ENCODE measurements around the gene ACOT8. TPM values are rescaled to one million over a fixed set of nuclear protein-coding genes. Genes with fewer than 3 reads are reported as not detected.
"Not testable (repeated sequence)": the region's sequence is repeated elsewhere in the genome, so short reads cannot be mapped to it uniquely, and the experiment has no call there.

Gene ACOT8
- total RNA-seq (10 to 100 TPM; 29.6 to 33.3 TPM), polyA plus RNA-seq (10 to 100 TPM; 37.5 to 46.2 (median 38.4) TPM), total RNA-seq (15.6 to 36.3 (median 19.9) reads per million in 6 experiments)

GRCh38 chr20:45857114-45857881, at the start of gene ACOT8, which contains the start of gene ZSWIM3:
ACOT8 (minus strand) TSS chr20:45857392; CDS start chr20:45857315, 77 bp downstream.
ZSWIM3 (plus strand) TSS chr20:45857614; CDS start chr20:45857826, 212 bp downstream.
- H3K27me3 Mint-ChIP-seq, result no peaks in the 10 kb centered on the region
- H3K4me3 Mint-ChIP-seq, result peak within 1 kb of the TSS; percentile 94 to 97 (median 96)
- DNase-seq (peak; percentile 68 to 99 (median 96)), ATAC-seq (peak; percentile 97)
- H3K4me1 Mint-ChIP-seq, result peaks cover 21 to 62% (median 58%) of the 10 kb centered on the region in 4 donors
- H3K9me3 Mint-ChIP-seq, result no peaks in the 10 kb centered on the region
- H3K27ac Mint-ChIP-seq, result peak within 1 kb of the TSS; percentile 96 to 99 (median 98)
- H3K36me3 Mint-ChIP-seq, result peaks cover 0 to 27% (median 6%) of the 10 kb centered on the region in 3 donors
- POLR2A ChIA-PET, result interaction anchor here (0.7 to 5.4 kb wide), 11 partner anchors 17 to 114 kb away, joined by 3 to 71 read pairs (median 7); partner anchors contain the start of genes CTSA, NEURL2, PCIF1 and SNX21

- no peaks in the 10 kb centered on the region for H3K9me3 Mint-ChIP-seq
- DNase-seq, result no peak
- POLR2A ChIA-PET, result interaction anchor here (1.6 to 2.0 kb wide), 2 partner anchors 15 to 29 kb away, joined by 6 to 14 read pairs; partner anchors contain the start of genes CTSA, NEURL2 and PCIF1
- H3K27me3 Mint-ChIP-seq, result no peaks in the 10 kb centered on the region
- peaks cover under 1 to 7% (median 2%) of the 10 kb centered on the region in 4 donors for H3K4me1 Mint-ChIP-seq
- H3K36me3 Mint-ChIP-seq, result no peaks in the 10 kb centered on the region
- ATAC-seq, result no peak
- no peak overlapping the region for H3K4me3 Mint-ChIP-seq
- no peak overlapping the region for H3K27ac Mint-ChIP-seq
These were observed 48.4 kb upstream of the ACOT8 start for GRCh38 chr20:45905505-45906079.

GRCh38 chr20:45904583-45905504, 47.7 kb upstream of the ACOT8 start:
- ATAC-seq (no peak), DNase-seq (no peak)
- POLR2A ChIA-PET, result interaction anchor here (0.7 to 2.0 kb wide), 4 partner anchors 14 to 30 kb away, joined by 3 to 14 read pairs (median 4); partner anchors contain the start of genes CTSA, NEURL2 and PCIF1
- Mint-ChIP-seq H3K4me3 (no peak overlapping the region), H3K4me1 (peaks cover 0 to 3% (median 0%) of the 10 kb centered on the region in 4 donors), H3K27me3 (no peaks in the 10 kb centered on the region), H3K9me3 (no peaks in the 10 kb centered on the region), H3K27ac (peak overlapping the region in 2 of 10 donors; percentile 66 to 77), H3K36me3 (no peaks in the 10 kb centered on the region)

DNA sequence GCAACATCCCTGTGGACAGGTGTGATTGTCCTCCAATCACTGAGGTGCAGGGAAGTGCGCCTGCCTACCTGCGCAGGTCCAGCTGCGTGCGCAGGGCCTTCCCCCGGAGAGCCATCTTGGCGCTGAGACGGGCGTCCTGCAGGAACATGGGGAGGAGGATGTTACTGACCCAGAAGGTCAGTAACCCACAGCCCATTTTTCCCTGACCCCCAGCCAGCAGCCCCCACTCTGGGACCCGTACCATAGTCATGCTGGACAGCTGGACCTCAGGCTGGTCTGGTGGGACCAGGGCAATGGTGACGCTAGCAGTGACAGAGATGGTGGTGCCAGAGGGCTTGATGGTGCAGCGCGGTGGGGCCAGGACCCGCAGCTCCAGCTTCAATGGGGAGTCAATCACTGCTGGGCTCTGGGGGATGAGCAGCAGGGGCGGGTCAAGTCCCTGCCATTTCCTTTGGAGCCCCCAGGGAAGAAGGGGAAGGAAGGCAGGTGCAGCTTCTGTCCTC, 45.1 kb upstream of the ACOT8 start:
- Mint-ChIP-seq H3K4me1 (no peaks in the 10 kb centered on the region), H3K9me3 (no peaks in the 10 kb centered on the region), H3K4me3 (no peak overlapping the region), H3K27ac (peak overlapping the region in 1 of 10 donors; percentile 35), H3K27me3 (no peaks in the 10 kb centered on the region), H3K36me3 (peaks cover 0 to 12% (median 7%) of the 10 kb centered on the region in 3 donors)
- ATAC-seq, result no peak
- no peak for DNase-seq
- POLR2A ChIA-PET, result interaction anchor here (1.0 kb wide), 1 partner anchor 35 kb away, joined by 3 read pairs; no protein-coding TSS in a partner anchor

- H3K27ac Mint-ChIP-seq, H3K27me3 Mint-ChIP-seq, H3K4me3 Mint-ChIP-seq, ATAC-seq, DNase-seq, H3K4me1 Mint-ChIP-seq, H3K9me3 Mint-ChIP-seq: not testable (repeated sequence)
- H3K36me3 Mint-ChIP-seq, result peaks cover 0 to 20% (median 7%) of the 10 kb centered on the region in 3 donors
- POLR2A ChIA-PET, result interaction anchor here (1.1 kb wide), 1 partner anchor 13 kb away, joined by 3 read pairs; no protein-coding TSS in a partner anchor
These were observed 44.1 kb upstream of the ACOT8 start for GRCh38 chr20:45901332-45901731.

GRCh38 chr20:45899046-45899835, 42.0 kb upstream of the ACOT8 start:
- ATAC-seq (no peak), DNase-seq (no peak)
- POLR2A ChIA-PET, result interaction anchor here (1.0 to 1.1 kb wide), 2 partner anchors 8 to 12 kb away, joined by 3 to 6 read pairs; partner anchors contain the start of genes CTSA and NEURL2
- Mint-ChIP-seq H3K36me3 (peaks cover 0 to 32% (median 7%) of the 10 kb centered on the region in 3 donors), H3K4me1 (peaks cover 0 to 1% (median under 1%) of the 10 kb centered on the region in 4 donors), H3K9me3 (no peaks in the 10 kb centered on the region), H3K27me3 (no peaks in the 10 kb centered on the region), H3K27ac (peak overlapping the region in 1 of 10 donors; percentile 78), H3K4me3 (no peak overlapping the region)

DNA sequence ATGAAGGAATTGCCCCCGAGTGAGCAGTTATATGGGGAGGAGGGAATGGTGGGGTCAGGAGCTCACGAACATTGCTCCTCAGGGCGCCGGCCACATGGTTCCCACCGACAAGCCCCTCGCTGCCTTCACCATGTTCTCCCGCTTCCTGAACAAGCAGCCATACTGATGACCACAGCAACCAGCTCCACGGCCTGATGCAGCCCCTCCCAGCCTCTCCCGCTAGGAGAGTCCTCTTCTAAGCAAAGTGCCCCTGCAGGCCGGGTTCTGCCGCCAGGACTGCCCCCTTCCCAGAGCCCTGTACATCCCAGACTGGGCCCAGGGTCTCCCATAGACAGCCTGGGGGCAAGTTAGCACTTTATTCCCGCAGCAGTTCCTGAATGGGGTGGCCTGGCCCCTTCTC, 41.1 kb upstream of the ACOT8 start:
- Mint-ChIP-seq H3K27ac (peak overlapping the region in 1 of 10 donors; percentile 78), H3K4me1 (peaks cover 0 to 8% (median 6%) of the 10 kb centered on the region in 4 donors), H3K27me3 (no peaks in the 10 kb centered on the region), H3K4me3 (no peak overlapping the region), H3K36me3 (peaks cover 0 to 38% (median 7%) of the 10 kb centered on the region in 3 donors), H3K9me3 (no peaks in the 10 kb centered on the region)
- POLR2A ChIA-PET, result interaction anchor here (3.0 kb wide), 1 partner anchor 36 kb away, joined by 11 read pairs; the partner anchor contains the start of gene PCIF1
- no peak for ATAC-seq
- no peak for DNase-seq

GRCh38 chr20:45897692-45898091, 40.5 kb upstream of the ACOT8 start:
- ATAC-seq (no peak), DNase-seq (no peak)
- H3K27ac Mint-ChIP-seq, result no peak overlapping the region
- H3K27me3 Mint-ChIP-seq, result no peaks in the 10 kb centered on the region
- POLR2A ChIA-PET, result interaction anchor here (3.0 kb wide), 1 partner anchor 37 kb away, joined by 11 read pairs; the partner anchor contains the start of gene PCIF1
- H3K4me1 Mint-ChIP-seq, result peaks cover 3 to 14% (median 12%) of the 10 kb centered on the region in 4 donors
- H3K4me3 Mint-ChIP-seq, result no peak overlapping the region
- no peaks in the 10 kb centered on the region for H3K9me3 Mint-ChIP-seq
- H3K36me3 Mint-ChIP-seq, result peaks cover 0 to 38% (median 9%) of the 10 kb centered on the region in 3 donors

- H3K4me3 Mint-ChIP-seq, result no peak overlapping the region
- peaks cover 0 to 38% (median 9%) of the 10 kb centered on the region in 3 donors for H3K36me3 Mint-ChIP-seq
- DNase-seq (no peak), ATAC-seq (no peak)
- H3K27me3 Mint-ChIP-seq, result no peaks in the 10 kb centered on the region
- POLR2A ChIA-PET, result interaction anchor here (3.0 kb wide), 1 partner anchor 37 kb away, joined by 11 read pairs; the partner anchor contains the start of gene PCIF1
- peaks cover 7 to 18% (median 16%) of the 10 kb centered on the region in 4 donors for H3K4me1 Mint-ChIP-seq
- H3K9me3 Mint-ChIP-seq, result no peaks in the 10 kb centered on the region
- H3K27ac Mint-ChIP-seq, result no peak overlapping the region
These were observed 40.1 kb upstream of the ACOT8 start for GRCh38 chr20:45897289-45897688.

DNA sequence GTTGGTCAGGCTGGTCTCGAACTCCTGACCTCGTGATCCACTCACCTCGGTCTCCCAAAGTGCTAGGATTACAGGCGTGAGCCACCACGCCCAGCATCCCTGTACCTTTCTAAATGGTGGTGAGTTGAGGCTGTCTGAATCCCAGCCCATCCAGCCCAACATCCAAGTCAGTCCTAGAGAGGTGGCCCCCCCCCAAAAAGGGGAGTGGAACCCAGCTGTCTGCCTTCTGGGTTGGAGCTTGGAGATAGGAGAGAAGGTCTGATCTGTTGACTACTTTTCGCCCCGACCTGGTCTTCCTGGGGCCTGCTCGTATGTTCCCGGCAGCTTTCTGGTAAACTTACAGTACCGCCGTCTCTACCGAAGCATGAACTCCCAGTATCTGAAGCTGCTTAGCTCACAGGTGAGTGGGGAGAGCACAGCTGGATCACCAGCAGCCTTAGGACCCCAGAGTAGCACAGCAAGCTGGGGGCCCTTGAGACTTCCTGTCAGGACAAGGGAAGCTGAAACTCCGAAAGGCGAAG, 39.5 kb upstream of the ACOT8 start:
- DNase-seq (no peak), ATAC-seq (no peak)
- no peaks in the 10 kb centered on the region for H3K27me3 Mint-ChIP-seq
- H3K27ac Mint-ChIP-seq, result no peak overlapping the region
- H3K9me3 Mint-ChIP-seq, result no peaks in the 10 kb centered on the region
- POLR2A ChIA-PET, result interaction anchor here (3.0 kb wide), 1 partner anchor 38 kb away, joined by 11 read pairs; the partner anchor contains the start of gene PCIF1
- no peak overlapping the region for H3K4me3 Mint-ChIP-seq
- peaks cover 10 to 24% (median 20%) of the 10 kb centered on the region in 4 donors for H3K4me1 Mint-ChIP-seq
- H3K36me3 Mint-ChIP-seq, result peaks cover 0 to 38% (median 9%) of the 10 kb centered on the region in 3 donors
